ENCODE measurements around the gene HSPA1B.

The HSPA1B gene

DNA sequence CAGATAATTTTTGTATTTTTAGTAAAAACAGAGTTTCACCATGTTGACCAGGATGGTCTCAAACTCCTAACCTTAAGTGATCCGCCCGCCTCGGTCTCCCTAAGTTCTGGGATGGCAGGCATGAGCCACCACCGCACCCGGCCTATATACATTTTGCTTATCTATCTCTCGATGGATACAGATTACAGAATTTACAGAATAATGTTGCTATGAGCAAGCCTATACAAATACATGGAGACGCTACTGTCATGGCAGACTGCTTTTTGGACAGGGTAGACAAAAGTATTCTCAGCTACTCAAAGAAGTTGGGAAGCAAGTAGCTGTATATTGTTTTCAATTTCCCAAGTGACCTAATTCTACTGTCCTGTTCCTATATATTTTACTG, 14.1 kb upstream of the HSPA1B start:
- Histone ChIP-seq H3K27me3 (ENCODE audit: control insufficient read depth, low read length) (peaks cover 4% of the 10 kb centered on the region; the same call in 1 of the 2 replicates), H3F3A (ENCODE audit: control insufficient read depth, insufficient read depth) (peaks cover 8% of the 10 kb centered on the region; the same call in 1 of the 2 replicates), H3K4me3 (ENCODE audit: low read length) (peak overlapping the region; percentile 48; the same call in 1 of the 2 replicates), H3K9me3 (ENCODE audit: control insufficient read depth, insufficient read depth, low read length) (no peaks in the 10 kb centered on the region), H4K20me1 (ENCODE audit: control insufficient read depth, insufficient read depth, low read depth, low read length) (no peaks in the 10 kb centered on the region), H3K4me2 (ENCODE audit: low read length) (peak overlapping the region; percentile 63; the same call in 1 of the 2 replicates), H3K9me2 (replicated peaks; ENCODE audit: control insufficient read depth, low read length) (no peaks in the 10 kb centered on the region), H3K79me2 (ENCODE audit: control insufficient read depth, low read length) (no peaks in the 10 kb centered on the region), H3K36me3 (ENCODE audit: control insufficient read depth, low read length) (no peaks in the 10 kb centered on the region), H3K4me1 (ENCODE audit: control insufficient read depth, low read length) (peaks cover 29% of the 10 kb centered on the region), H3K27ac (ENCODE audit: low read depth, low read length) (no peak overlapping the region)
- no peak for TF ChIP-seq EZH2phosphoT487 (IDR thresholded peaks at IDR 0.05; ENCODE audit: borderline replicate concordance, low read length)
- TF ChIP-seq, protein P1, sequence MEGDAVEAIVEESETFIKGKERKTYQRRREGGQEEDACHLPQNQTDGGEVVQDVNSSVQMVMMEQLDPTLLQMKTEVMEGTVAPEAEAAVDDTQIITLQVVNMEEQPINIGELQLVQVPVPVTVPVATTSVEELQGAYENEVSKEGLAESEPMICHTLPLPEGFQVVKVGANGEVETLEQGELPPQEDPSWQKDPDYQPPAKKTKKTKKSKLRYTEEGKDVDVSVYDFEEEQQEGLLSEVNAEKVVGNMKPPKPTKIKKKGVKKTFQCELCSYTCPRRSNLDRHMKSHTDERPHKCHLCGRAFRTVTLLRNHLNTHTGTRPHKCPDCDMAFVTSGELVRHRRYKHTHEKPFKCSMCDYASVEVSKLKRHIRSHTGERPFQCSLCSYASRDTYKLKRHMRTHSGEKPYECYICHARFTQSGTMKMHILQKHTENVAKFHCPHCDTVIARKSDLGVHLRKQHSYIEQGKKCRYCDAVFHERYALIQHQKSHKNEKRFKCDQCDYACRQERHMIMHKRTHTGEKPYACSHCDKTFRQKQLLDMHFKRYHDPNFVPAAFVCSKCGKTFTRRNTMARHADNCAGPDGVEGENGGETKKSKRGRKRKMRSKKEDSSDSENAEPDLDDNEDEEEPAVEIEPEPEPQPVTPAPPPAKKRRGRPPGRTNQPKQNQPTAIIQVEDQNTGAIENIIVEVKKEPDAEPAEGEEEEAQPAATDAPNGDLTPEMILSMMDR (IDR thresholded peaks at IDR 0.05; ENCODE audit: low read depth, low read length, poor library complexity, severe bottlenecking): no peak

GRCh38 chr6:31814677-31815024, 12.9 kb upstream of the HSPA1B start:
- Histone ChIP-seq H3K36me3 (ENCODE audit: control insufficient read depth, low read length) (no peaks in the 10 kb centered on the region), H3K9me3 (ENCODE audit: control insufficient read depth, insufficient read depth, low read length) (no peaks in the 10 kb centered on the region), H3F3A (ENCODE audit: control insufficient read depth, insufficient read depth) (peaks cover 9% of the 10 kb centered on the region; the same call in 1 of the 2 replicates), H3K27me3 (ENCODE audit: control insufficient read depth, low read length) (peaks cover 4% of the 10 kb centered on the region; the same call in 1 of the 2 replicates), H3K4me2 (ENCODE audit: low read length) (peak overlapping the region; percentile 71), H3K4me1 (ENCODE audit: control insufficient read depth, low read length) (peaks cover 30% of the 10 kb centered on the region), H3K4me3 (ENCODE audit: low read length) (peak overlapping the region; percentile 68), H3K9me2 (replicated peaks; ENCODE audit: control insufficient read depth, low read length) (no peaks in the 10 kb centered on the region), H3K79me2 (ENCODE audit: control insufficient read depth, low read length) (no peaks in the 10 kb centered on the region), H4K20me1 (ENCODE audit: control insufficient read depth, insufficient read depth, low read depth, low read length) (no peaks in the 10 kb centered on the region), H3K27ac (ENCODE audit: low read depth, low read length) (no peak overlapping the region)
- TF ChIP-seq, protein P1 (IDR thresholded peaks at IDR 0.05; ENCODE audit: low read depth, low read length, poor library complexity, severe bottlenecking): no peak
- no peak for TF ChIP-seq EZH2phosphoT487 (IDR thresholded peaks at IDR 0.05; ENCODE audit: borderline replicate concordance, low read length)

- Histone ChIP-seq H3K9me3 (ENCODE audit: control insufficient read depth, insufficient read depth, low read length) (no peaks in the 10 kb centered on the region), H3K4me2 (ENCODE audit: low read length) (peak within 1 kb of the TSS; percentile 71), H4K20me1 (ENCODE audit: control insufficient read depth, insufficient read depth, low read depth, low read length) (no peaks in the 10 kb centered on the region), H3K36me3 (ENCODE audit: control insufficient read depth, low read length) (no peaks in the 10 kb centered on the region), H3K4me1 (ENCODE audit: control insufficient read depth, low read length) (peaks cover 30% of the 10 kb centered on the region), H3K27me3 (ENCODE audit: control insufficient read depth, low read length) (peaks cover 4% of the 10 kb centered on the region; the same call in 1 of the 2 replicates), H3F3A (ENCODE audit: control insufficient read depth, insufficient read depth) (peaks cover 11% of the 10 kb centered on the region; the same call in 1 of the 2 replicates), H3K79me2 (ENCODE audit: control insufficient read depth, low read length) (no peaks in the 10 kb centered on the region), H3K9me2 (replicated peaks; ENCODE audit: control insufficient read depth, low read length) (no peaks in the 10 kb centered on the region), H3K4me3 (ENCODE audit: low read length) (peak within 1 kb of the TSS; percentile 68), H3K27ac (ENCODE audit: low read depth, low read length) (no peak within 1 kb of the TSS)
- no peak for TF ChIP-seq EZH2phosphoT487 (IDR thresholded peaks at IDR 0.05; ENCODE audit: borderline replicate concordance, low read length)
- TF ChIP-seq, protein P1 (IDR thresholded peaks at IDR 0.05; ENCODE audit: low read depth, low read length, poor library complexity, severe bottlenecking): no peak
Measured at GRCh38 chr6:31815025-31815838, 12.3 kb upstream of the HSPA1B start, which contains the start of the genes HSPA1A and HSPA1L. HSPA1A (plus strand) TSS chr6:31815543; CDS start chr6:31815757, 214 bp downstream. HSPA1L (minus strand) TSS chr6:31815283; CDS start chr6:31811972, 3,311 bp downstream.
